Stimulated activated naive CD8-positive, alpha-beta T cell treated with anti-CD3 and anti-CD28 coated beads, Interleukin-15, Interleukin-2, amounts not matched to agents 100 ng/mL and 50 ng/mL, for 24 hours (primary cell): ENCODE data around the gene RANBP1.

ENCODE experiments used
- H3K27ac Mint-ChIP-seq: one replicate; pipeline ENCODE4 v1.8.0; 2021; ENCODE audit warnings: mild to moderate bottlenecking, mixed read lengths
- H3K27me3 Mint-ChIP-seq: one replicate; pipeline ENCODE4 v1.8.0; 2021; ENCODE audit warnings: mixed read lengths
- H3K36me3 Mint-ChIP-seq: one replicate; pipeline ENCODE4 v1.8.0; 2021; ENCODE audit warnings: low read depth, mixed read lengths
- H3K4me1 Mint-ChIP-seq: one replicate; pipeline ENCODE4 v1.8.0; 2021; ENCODE audit warnings: low read depth, mixed read lengths
- H3K4me3 Mint-ChIP-seq: one replicate; pipeline ENCODE4 v1.8.0; 2021; ENCODE audit warnings: mild to moderate bottlenecking, mixed read lengths
- H3K9me3 Mint-ChIP-seq: one replicate; pipeline ENCODE4 v1.8.0; 2021; ENCODE audit warnings: mixed read lengths

The RANBP1 gene

DNA sequence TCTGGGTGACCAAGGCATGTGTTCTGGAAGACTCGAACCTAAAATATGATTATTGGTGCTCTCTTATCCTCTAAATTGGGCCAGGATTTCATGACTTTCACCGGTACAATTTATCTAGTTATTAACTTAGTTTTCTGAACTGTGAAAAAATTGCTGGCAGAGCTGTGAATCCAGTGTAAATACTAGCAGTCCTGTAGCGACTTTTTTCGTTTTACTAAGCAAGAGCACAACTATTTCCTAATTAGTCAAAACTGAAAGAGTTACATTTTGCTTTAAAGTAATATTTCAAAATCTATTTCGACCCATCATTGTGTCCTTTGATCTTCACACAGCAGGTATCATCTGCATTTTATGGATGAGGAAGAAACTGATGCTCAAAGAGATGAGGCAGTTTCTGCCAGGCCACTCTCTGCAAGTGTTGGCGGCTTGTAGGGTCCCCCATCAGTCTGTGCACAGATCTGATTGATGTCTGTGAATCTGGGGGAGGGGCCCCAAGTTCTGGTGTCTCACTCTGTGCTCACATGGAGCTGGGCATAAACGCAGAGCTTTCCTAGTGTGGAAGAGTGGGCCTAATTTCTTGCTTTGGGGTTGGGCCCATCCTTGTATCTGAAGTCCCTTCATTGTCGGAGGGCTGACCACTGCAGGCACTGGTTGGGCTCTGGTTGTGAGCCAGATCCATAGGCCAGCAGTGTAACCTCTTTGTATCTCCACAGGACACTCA, 2.6 kb downstream of the RANBP1 start:
- Mint-ChIP-seq H3K4me3 (peak overlapping the region; percentile 96), H3K36me3 (peaks cover 57% of the 10 kb centered on the region), H3K27ac (peak overlapping the region; percentile 95), H3K4me1 (peaks cover 50% of the 10 kb centered on the region), H3K27me3 (no peaks in the 10 kb centered on the region), H3K9me3 (no peaks in the 10 kb centered on the region)

DNA sequence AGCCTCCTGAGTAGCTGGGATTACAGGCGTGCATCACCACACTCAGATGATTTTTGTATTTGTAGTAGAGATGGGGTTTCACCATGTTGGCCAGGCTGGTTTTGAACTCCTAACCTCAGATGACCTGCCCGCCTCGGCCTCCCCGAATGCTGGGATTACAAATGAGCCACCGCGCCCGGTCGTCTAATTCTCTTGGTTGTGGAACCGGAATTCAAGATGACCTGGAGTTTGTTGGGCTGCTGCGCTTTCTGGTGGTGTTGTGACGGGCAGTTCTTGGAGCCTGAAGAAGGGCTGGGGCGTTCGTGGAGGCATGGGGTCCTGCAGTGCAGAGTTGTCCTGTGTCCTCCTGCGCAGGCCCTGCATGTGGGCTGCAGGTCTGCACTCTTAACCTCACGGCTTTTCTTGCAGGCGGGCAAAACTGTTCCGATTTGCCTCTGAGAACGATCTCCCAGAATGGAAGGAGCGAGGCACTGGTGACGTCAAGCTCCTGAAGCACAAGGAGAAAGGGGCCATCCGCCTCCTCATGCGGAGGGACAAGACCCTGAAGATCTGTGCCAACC, 6.0 kb downstream of the RANBP1 start:
- peak overlapping the region; percentile 52 for H3K27ac Mint-ChIP-seq
- no peaks in the 10 kb centered on the region for H3K9me3 Mint-ChIP-seq
- peak overlapping the region; percentile 43 for H3K4me3 Mint-ChIP-seq
- H3K36me3 Mint-ChIP-seq = peaks cover 55% of the 10 kb centered on the region
- peaks cover 31% of the 10 kb centered on the region for H3K4me1 Mint-ChIP-seq
- H3K27me3 Mint-ChIP-seq = no peaks in the 10 kb centered on the region

DNA sequence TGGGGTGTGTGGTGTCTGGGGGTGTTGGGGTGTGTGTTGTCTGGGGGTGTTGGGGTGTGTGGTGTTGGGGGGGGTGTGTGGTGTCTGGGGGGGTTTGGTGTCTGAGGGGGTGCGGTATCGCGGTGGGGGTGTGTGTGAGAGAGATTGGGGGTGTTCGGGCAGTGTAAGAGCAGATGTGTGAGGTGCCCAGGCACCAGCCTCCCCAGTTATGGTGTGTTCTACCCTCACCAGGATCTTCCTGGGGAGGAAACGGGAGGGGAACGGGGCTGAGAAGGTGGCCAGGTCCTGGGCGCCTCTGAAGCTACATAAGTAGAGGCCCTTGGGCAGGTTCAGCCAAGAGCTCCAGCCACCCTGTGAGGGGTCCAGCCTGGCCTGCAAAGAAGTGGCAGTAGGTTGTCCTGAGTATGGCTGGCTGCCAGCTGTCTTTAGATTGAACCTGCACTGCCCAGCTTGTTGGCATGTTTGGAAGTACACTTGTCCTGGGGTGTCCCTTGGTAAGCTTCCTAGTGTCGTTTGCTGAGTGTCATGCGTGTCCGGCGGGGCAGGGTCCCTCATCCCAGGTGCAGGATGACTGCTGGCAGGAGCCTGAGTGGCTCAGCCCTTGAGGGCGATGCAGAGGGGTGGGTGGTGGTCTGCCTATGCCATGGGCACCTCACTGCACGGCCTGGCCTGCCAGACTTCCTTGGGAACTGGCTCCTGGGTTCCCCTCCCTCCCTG, 7.6 kb downstream of the RANBP1 start:
- H3K27me3 Mint-ChIP-seq = no peaks in the 10 kb centered on the region
- H3K27ac Mint-ChIP-seq = peak overlapping the region; percentile 61
- H3K36me3 Mint-ChIP-seq = peaks cover 61% of the 10 kb centered on the region
- peaks cover 42% of the 10 kb centered on the region for H3K4me1 Mint-ChIP-seq
- H3K4me3 Mint-ChIP-seq = no peak overlapping the region
- no peaks in the 10 kb centered on the region for H3K9me3 Mint-ChIP-seq

DNA sequence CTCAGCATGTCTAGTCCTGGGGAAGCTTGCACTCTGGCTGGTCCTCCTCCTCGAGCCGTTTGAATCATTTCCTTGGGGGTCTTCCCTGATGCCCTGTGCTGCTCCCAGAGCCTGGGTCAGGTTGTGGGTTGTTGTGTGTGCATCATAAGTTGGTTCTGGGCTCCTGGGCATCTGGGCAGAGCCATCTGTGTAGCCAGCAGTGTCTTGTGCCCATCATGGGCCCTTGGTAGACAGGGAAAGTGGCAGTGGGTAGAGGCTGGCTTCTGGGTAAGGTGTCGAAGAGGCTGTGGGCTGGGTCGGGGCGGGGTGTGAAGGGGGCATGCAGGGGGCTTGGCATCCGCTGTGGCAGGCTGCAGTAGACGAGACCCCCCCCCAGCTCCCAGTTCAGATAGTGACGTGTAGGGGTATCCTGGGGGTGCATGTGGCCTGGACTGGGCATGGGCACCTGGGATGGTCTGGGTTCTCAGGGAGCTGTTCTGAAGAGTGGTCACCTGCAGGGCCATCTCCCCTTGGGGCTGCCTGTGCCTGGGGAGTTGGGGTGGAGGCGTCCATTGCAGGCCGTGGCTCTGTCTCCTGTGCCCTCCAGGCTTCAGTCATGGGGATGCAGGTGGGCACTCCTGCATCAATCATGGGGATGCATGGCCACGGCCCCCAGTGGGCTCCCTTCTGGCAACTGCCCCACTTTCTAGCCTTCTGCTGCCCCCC, 8.3 kb downstream of the RANBP1 start:
- Mint-ChIP-seq H3K36me3 (peaks cover 54% of the 10 kb centered on the region), H3K27ac (peak overlapping the region; percentile 61), H3K4me1 (peaks cover 43% of the 10 kb centered on the region)

DNA sequence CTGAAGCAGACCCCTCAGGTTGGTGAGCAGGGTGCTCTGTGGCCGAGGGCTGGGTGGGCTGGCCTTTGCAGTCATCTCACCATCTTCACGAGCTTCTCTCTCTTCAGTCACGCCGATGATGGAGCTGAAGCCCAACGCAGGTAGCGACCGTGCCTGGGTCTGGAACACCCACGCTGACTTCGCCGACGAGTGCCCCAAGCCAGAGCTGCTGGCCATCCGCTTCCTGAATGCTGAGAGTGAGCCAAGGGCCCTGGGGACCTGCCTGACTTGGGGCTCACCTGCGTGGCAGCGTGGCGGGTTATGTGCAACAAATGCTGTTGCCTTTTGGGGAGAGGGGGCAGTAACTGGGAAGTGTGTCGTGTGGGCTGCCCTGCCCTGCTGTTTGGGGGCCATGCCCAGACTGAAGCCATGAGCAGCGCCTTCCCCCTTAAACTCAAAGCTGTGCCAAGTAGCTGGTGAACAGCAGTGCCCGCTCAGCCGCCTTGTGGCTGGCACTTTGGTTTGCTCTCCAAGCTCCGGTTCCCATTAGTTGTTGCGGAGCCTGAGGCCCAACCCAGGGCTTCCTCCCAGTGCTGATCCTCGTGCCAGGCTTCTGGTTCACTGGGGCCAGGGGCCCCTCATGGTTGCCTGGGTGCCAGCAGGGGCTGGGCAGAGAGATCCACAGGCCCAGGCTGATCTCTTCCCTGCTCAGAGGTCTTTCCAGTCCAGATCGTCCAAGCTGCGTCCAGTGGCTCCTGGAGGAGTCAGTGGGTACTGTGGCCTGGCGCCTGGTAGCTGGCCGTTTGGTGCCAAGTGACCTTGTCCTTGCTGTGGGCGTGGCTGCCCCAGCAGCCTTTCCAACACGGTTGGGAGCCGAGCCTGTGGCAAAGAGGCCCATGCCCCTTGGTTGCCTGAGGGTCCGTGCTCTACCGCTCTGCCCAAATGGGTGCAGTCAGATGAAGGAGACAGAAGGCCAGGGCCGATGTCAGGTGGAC, 9.6 kb downstream of the RANBP1 start:
- H3K4me1 Mint-ChIP-seq = peaks cover 33% of the 10 kb centered on the region
- H3K36me3 Mint-ChIP-seq = peaks cover 43% of the 10 kb centered on the region
- no peak overlapping the region for H3K4me3 Mint-ChIP-seq
- H3K9me3 Mint-ChIP-seq = no peaks in the 10 kb centered on the region
- no peaks in the 10 kb centered on the region for H3K27me3 Mint-ChIP-seq
- H3K27ac Mint-ChIP-seq = peak overlapping the region; percentile 17

More for the DNA sequence above, 8.3 kb downstream of the RANBP1 start:
- Mint-ChIP-seq H3K9me3 (no peaks in the 10 kb centered on the region), H3K27me3 (no peaks in the 10 kb centered on the region), H3K4me3 (no peak overlapping the region)

DNA sequence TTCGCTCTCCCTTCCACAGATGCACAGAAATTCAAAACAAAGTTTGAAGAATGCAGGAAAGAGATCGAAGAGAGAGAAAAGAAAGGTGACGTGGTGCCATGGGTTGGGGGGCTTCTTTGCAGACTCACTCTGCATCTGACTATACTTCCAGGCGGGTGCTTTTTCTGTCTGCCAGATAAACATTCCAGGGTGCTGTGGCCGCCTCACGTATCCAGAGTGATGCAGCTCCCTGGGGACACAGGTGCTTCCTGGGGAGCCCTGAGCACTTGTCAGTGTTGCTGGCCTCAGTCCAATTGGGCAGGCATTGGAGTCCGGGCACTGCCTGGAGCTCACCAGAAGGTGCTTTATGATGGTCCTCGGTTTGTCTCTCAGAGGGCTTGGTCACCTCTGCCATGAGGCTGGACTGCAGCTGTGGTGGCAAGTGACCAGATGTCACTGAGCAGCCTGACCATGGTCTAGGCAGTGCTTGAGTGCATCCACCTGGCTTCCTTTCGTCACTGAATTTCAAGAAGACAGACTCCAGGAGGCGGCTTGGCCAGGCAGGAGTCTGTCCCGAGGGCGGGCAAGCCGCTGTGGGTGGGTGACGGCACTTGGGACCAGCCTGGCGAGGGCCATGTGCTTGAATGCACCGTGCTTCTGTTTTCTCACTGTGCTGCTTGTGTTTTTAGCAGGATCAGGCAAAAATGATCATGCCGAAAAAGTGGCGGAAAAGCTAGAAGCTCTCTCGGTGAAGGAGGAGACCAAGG, 10.6 kb downstream of the RANBP1 start:
- H3K9me3 Mint-ChIP-seq = no peaks in the 10 kb centered on the region
- peaks cover 37% of the 10 kb centered on the region for H3K36me3 Mint-ChIP-seq
- peak overlapping the region; percentile 17 for H3K27ac Mint-ChIP-seq

DNA sequence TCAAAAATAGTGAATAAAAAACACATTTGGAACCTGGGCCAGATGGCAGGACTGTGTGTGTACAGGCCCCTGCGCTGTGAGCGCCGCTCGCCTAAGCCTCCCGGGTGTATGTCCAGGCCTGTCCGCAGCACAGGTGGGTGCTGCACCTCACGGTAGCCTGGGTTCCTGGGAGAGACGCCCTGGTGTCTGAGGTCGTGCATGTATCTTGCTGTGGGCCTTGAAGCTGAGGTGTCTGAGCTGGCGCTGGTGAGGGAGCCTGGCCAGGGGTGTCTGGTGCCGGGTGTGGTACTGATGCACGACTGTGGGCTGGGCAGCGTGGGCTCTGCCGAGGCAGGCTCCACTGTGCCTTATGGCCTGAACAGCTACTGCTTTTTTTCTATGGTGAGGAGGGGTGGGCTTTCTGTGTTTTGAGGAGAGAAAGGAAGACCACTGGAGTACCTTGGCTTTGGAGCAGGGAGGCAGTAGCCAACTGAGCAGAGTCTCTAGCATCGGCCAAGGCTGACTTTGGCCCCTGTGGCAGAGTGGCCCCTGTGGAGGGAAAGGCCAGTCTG, 11.5 kb downstream of the RANBP1 start:
- H3K4me1 Mint-ChIP-seq = peaks cover 23% of the 10 kb centered on the region
- no peaks in the 10 kb centered on the region for H3K27me3 Mint-ChIP-seq
- peak overlapping the region; percentile 71 for H3K27ac Mint-ChIP-seq
- no peaks in the 10 kb centered on the region for H3K9me3 Mint-ChIP-seq
- H3K36me3 Mint-ChIP-seq = peaks cover 28% of the 10 kb centered on the region
- H3K4me3 Mint-ChIP-seq = no peak overlapping the region

More for the DNA sequence above, 10.6 kb downstream of the RANBP1 start:
- H3K4me1 Mint-ChIP-seq = peaks cover 31% of the 10 kb centered on the region
- no peak overlapping the region for H3K4me3 Mint-ChIP-seq
- no peaks in the 10 kb centered on the region for H3K27me3 Mint-ChIP-seq

DNA sequence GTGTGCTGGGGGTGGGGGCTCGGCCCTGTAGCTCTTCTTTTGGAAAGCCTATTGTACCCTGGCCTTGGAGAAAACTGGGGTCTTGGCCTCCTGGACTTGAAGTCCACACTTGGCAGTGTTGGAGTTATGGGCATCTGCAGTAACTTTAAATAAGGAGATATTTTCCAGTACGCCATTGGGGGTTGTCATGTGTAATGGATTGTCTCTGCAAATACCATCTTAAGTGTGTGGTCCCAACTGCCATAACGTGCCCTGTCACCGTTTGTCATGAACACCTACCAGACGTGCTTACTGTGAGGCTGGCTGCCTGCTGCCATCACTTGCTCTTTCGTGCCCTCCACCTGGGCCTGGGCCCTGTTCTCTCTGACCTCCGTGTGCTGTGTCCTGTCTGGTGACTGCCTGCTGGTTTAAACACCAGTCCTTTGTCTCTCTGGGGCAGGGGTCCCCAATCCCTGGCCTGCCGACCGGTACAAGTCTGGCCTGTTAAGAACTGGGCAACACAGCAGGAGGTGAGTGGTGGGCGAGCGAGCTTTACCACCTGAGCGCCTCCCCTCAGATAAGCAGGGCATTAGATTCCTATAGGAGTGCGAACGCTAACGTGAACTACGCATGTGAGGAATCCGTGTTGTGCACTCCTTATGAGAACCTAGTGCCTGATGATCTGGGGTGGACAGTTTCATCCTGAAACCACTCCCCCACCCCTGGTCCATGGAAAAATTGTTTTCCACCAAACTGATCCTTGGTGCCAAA, 12.1 kb downstream of the RANBP1 start:
- Mint-ChIP-seq H3K4me3 (no peak overlapping the region), H3K27ac (peak overlapping the region; percentile 72), H3K4me1 (peaks cover 28% of the 10 kb centered on the region), H3K36me3 (peaks cover 26% of the 10 kb centered on the region), H3K9me3 (no peaks in the 10 kb centered on the region), H3K27me3 (no peaks in the 10 kb centered on the region)

DNA sequence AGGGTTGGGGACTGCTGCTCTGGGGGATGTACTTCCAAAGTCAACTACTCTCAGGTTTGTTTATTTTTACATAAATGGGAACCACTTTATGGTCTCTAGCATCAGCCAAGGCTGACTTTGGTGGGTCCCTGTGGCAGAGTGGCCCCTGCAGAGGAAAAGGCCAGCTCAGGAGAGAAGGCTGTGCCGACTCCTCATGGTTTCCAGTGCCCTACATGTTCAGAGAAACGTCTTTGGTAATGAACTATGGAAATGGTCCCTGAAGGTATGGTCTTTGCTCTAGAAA, 12.7 kb downstream of the RANBP1 start:
- Mint-ChIP-seq H3K27me3 (no peaks in the 10 kb centered on the region), H3K4me3 (no peak overlapping the region), H3K36me3 (peaks cover 26% of the 10 kb centered on the region), H3K9me3 (no peaks in the 10 kb centered on the region), H3K27ac (peak overlapping the region; percentile 72), H3K4me1 (peaks cover 33% of the 10 kb centered on the region)

DNA sequence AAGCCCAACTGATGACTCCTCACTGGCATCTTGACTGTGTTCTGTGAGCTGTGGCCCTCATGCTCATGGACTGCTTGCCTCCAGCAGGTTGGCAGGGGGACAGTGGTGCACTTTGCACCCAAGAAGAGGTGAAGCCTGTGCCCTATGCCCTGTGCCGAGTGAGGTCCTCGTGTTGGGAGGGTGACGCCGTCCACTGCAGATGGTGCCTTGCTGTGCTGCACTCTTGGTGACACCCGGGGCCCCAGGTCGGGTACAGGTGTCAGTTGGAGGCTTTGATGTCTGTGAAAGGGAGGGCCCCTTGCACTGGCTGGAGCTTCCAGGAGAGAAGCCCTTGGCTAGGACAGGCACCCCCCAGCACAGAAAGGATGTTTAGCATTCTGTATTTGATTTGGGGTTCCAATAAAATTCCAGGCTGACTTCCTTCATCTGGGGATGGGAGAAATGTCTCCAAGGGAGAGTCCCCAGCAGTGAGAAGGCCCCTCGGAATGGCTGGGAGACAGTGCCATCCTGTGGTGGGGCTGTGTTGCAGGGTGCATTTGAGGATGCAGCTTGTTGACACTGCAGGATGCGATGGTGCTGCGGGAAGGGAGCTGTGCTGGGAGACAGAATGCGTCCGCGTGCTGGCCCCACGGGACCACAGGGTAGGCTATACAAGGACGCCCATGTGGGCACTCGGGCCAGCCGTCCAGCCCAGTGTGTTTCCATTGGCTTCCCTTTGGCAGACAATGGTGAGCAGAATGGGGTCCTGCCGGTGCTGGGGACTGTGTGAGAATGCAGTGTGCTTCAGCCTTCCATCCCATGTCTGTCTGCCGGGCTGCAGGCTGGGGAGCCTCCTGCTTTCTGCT, 13.2 kb downstream of the RANBP1 start:
- Mint-ChIP-seq H3K27me3 (no peaks in the 10 kb centered on the region), H3K9me3 (no peaks in the 10 kb centered on the region), H3K4me1 (peaks cover 37% of the 10 kb centered on the region), H3K36me3 (peaks cover 23% of the 10 kb centered on the region), H3K4me3 (peak overlapping the region; percentile 10), H3K27ac (peak overlapping the region; percentile 72)

DNA sequence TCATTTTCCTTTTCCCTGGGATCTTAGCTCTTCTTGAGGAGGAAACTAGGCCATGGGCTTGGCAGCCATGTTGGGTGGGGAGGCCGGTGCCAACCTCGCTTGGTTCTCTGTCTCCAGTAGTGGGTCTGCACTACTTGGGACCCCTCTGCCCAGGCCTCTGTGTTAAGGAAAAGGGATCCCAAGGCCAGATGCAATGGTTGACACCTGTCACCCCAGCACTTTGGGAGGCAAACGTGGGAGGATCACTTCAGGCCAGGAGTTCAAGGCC, 13.8 kb downstream of the RANBP1 start:
- Mint-ChIP-seq H3K4me3 (no peak overlapping the region), H3K27ac (peak overlapping the region; percentile 16), H3K27me3 (no peaks in the 10 kb centered on the region), H3K9me3 (no peaks in the 10 kb centered on the region), H3K4me1 (peaks cover 42% of the 10 kb centered on the region), H3K36me3 (peaks cover 23% of the 10 kb centered on the region)

DNA sequence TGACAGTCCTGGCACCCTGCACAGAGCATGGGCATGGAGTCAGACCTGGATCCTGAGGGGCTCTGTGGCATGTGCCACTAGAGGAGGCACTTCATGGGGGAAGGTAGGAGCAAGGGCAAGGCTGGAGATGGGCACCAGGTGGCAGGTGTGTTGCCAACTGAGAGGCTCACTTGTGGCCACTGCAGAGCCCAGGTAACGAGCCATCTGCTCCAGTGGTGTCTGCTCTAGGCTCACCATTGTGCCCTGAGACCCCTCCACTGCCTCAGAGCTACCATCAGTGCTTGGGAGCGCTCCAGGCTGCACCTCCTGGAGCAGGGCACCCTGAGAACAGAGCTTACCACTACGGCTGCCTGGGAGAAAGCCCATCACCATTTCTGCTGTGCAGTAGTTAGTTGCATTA, 14.4 kb downstream of the RANBP1 start:
- peaks cover 42% of the 10 kb centered on the region for H3K4me1 Mint-ChIP-seq
- H3K36me3 Mint-ChIP-seq = peaks cover 23% of the 10 kb centered on the region
- no peak overlapping the region for H3K27ac Mint-ChIP-seq
- peak overlapping the region; percentile 30 for H3K4me3 Mint-ChIP-seq
- no peaks in the 10 kb centered on the region for H3K27me3 Mint-ChIP-seq
- no peaks in the 10 kb centered on the region for H3K9me3 Mint-ChIP-seq
